ENCODE data around the gene CRIP1. TPM values are rescaled to one million over a fixed set of nuclear protein-coding genes. Genes with fewer than 3 reads are reported as not detected.

CRIP1 gene
- polyA plus RNA-seq (ENCODE audit: insufficient read length) = 36.2 TPM

DNA sequence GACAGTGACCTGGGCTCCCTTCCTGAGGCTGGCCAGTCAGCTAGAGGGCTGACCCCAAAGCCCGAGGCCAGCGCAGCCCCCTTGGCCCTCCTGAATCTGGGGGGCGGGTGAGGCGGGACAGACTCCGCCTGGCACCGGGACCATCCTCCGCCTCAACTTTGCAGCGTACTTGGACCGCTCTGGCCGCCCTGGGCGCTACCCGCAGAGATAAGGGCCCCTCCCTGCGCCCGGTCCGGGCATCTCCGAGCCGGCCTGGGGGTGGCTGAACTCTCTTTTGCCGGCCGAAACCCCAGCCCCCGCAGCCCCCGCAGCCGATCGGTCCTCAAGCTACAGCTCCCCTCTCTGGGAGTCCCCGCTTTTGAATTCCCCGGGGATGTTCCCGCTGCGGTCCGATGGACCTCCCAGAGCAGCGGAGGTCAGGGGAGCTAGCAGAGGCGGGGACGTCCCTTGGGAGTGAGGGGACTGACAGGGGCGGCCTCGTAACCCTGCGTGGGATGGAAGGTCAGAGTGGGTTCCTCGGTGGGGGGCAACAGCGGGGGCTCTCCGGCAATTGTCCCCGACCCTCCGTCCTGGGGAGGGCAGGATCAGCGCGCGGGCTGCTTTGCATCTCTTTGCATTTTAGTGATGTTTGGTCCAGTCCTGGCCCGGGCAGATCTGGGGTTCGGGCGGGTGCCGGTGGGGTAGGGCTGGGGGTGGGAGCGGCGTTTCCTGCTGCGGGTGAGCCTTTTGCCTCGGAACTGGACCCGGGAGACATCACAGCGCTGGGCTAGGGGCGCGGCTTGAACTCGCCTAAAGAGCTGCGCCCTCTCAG, at the start of gene CRIP1:
CRIP1 (plus strand) TSS at position 724 of the 811 bp plus-strand sequence. CDS start 374 bp downstream, outside the sequence.
- DNase-seq = no peak

- no peak for DNase-seq
Measured at GRCh38 chr14:105436891-105437722, 49.6 kb upstream of the CRIP1 start.

DNA sequence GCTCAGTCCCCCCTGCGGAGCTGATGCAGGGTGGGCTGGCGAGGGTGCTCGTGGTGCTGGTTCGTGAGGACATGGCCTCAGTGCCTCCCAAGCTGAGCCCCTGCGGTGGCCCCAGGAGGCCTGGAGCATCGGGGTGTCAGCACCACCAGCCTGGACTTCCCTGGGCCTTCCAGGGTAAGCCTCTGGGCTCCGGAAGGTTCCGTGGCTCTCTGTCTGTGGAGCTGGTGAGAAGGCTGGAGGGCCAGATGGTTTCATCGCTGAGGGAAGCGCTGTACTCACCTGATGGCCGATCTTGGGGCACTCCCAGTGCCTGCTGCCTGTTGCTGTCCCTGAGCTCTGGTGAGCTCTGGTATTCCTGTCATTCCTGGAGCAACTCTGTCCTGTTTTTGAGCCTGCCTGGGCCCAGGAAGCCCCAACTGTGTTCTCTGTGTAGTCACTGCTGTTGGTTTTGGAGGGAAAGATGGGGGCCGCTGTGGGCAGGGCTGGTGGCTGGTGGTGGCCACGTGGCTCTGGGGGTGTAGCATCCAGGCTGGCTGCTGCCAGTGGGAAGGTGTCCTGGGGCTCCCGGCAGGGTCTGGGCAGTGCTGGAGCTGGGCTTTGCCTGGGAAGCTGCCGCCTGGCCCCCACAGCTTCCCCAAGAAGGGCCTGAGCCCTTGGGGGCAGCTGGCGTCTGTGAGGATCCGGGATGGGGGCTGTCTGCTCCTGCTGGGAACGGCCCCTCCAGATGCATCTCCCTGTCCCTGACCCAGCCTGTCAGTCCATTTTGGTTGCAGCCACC, 48.8 kb upstream of the CRIP1 start:
- DNase-seq = no peak

GRCh38 chr14:105439179-105439578, 47.5 kb upstream of the CRIP1 start:
- no peak for DNase-seq

DNA sequence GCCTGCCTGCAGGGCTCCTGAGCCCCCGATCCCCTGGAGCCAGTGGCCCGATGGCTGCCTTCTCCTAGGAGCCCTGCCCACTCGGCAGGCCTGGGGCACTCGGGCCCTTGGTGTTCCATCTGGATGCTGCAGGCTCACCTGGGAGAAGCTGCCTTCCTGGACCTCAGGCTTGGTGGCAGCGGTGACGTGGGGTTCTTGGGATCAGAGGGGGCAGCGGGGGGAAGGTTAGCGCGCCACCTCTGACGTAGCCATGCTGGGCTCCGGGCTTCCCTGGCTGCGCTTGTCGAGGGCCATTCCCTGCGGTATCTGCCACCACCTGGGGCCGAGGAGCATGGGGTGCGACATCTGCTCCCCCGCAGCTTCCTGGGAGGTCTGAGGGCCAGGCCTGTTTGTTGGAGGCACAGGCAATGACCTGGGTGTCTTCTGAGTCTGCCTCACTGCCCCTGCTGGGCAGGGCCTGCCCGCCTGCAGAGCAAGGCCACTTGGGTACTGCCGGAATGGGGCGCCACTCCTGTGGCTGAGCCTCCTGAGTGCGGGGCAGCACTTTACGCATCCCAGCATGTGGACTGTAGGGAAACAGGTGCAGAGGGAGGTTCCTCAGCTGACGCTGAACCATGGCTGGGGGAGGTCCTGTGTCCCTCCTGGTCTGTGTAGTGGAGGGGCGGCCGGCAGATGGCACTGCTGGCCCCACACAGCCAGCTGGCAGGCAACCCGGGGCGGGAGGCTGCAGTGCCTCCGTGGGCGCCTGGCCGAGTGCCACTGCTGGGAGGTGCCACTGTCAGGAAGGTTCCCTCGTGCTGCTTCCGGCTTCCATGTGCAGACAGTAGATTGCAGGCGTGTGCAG, 46.8 kb upstream of the CRIP1 start:
- DNase-seq = no peak

GRCh38 chr14:105440554-105440900, 46.2 kb upstream of the CRIP1 start:
- no peak for DNase-seq

- DNase-seq = no peak
Measured at GRCh38 chr14:105440992-105441391, 45.7 kb upstream of the CRIP1 start.

GRCh38 chr14:105442125-105442524, 44.6 kb upstream of the CRIP1 start:
- no peak for DNase-seq

DNA sequence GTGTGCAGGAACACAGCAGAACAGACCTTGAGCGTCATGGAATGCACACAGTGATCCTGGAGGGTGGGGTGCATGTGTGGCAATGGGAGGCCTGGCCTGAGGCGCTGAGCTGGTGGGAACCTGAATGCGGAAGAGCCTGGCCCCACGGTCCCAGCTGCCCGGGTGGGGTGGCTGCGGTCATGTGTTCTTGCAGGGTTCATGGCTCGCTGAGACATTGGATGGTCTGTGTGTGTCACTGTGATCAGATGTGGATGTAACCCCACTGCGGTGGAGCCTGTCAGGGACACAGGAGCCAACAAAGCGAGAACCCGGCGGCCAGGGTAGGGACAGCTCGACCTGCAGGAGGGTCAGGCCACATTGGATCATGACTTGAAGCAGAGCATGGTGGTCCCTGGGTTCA, 43.9 kb upstream of the CRIP1 start:
- DNase-seq = no peak

- no peak for DNase-seq
Measured at GRCh38 chr14:105444859-105445258, 41.8 kb upstream of the CRIP1 start.

GRCh38 chr14:105445290-105445689, 41.4 kb upstream of the CRIP1 start:
- DNase-seq = no peak

GRCh38 chr14:105445901-105446845, 40.5 kb upstream of the CRIP1 start:
- DNase-seq = no peak

GRCh38 chr14:105446971-105447370, 39.7 kb upstream of the CRIP1 start:
- no peak for DNase-seq

DNA sequence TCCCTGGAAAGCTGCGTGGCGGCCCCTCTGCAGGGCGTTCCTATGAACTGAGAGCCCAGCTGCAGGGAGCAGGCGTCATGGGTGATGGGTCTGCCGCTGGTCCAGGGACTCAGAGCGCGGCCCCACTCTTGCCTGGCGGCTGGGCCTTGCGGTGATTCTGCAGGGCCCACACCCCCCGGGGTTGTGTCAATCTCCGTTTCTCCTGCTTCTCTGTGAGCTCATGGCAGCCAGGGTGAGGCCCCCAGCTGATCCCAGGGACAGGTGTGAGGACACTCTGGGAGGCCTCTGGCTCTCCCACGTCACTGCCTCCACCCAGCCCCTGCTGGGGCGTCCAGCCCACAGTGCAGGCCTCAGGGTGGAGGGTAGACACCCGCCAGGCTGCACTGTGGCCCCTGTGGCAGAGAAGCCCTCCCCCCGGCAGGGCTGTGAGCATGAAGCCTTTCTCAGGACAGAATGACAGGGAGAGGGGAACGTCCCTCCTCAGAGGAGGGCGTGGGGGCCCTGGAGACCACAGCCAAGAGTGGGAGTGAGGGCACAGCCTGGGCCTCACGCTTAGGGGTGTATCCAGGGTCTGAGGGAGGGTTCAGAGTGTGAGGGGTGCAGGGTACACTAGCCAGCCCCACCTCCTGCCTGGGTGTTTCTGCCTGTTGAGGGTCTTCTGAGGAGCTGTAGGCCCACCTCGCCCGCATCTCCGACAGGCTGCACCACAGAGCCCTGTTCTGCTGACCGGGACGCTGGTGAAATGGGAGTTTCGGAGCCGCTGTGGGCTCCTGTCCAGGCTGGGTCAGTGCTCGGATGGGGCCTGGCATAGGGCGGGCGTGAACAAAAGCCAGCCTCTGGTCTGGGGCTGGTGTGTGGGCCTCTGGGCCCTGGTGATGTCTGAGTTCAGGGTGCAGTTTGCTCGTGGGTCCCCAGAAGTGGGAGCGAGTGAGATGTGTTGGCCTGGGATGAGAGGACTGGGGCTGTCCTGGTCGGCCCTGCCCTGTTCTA, 38.7 kb upstream of the CRIP1 start:
- DNase-seq = no peak

DNA sequence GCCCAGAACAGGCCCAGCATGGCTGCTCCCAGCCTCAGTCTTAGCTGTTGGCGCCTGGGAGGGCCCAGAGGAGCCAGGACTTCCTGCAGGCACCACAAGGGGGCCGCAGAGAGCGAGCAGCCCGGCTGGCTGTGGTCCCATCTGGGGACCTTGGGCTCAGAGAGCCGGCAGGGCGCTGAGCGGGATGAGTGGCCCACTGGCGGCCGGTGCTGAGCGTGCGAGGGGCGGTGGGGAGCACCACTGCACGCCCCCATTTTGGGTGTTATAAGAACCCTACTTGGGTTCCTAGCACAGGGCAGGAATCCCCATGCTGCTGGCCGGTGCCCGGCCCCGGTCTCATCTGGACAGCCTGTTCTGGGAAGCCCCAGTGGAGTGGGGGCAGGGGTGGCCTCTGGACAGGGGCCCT, 38.0 kb upstream of the CRIP1 start:
- peak; percentile 77 for DNase-seq

GRCh38 chr14:105449276-105450122, 37.2 kb upstream of the CRIP1 start:
- DNase-seq = no peak

GRCh38 chr14:105450123-105450505, 36.6 kb upstream of the CRIP1 start:
- DNase-seq = no peak

GRCh38 chr14:105450864-105451720, 35.6 kb upstream of the CRIP1 start:
- DNase-seq = no peak
